ENCODE results near the gene PSENEN.

Gene PSENEN

DNA sequence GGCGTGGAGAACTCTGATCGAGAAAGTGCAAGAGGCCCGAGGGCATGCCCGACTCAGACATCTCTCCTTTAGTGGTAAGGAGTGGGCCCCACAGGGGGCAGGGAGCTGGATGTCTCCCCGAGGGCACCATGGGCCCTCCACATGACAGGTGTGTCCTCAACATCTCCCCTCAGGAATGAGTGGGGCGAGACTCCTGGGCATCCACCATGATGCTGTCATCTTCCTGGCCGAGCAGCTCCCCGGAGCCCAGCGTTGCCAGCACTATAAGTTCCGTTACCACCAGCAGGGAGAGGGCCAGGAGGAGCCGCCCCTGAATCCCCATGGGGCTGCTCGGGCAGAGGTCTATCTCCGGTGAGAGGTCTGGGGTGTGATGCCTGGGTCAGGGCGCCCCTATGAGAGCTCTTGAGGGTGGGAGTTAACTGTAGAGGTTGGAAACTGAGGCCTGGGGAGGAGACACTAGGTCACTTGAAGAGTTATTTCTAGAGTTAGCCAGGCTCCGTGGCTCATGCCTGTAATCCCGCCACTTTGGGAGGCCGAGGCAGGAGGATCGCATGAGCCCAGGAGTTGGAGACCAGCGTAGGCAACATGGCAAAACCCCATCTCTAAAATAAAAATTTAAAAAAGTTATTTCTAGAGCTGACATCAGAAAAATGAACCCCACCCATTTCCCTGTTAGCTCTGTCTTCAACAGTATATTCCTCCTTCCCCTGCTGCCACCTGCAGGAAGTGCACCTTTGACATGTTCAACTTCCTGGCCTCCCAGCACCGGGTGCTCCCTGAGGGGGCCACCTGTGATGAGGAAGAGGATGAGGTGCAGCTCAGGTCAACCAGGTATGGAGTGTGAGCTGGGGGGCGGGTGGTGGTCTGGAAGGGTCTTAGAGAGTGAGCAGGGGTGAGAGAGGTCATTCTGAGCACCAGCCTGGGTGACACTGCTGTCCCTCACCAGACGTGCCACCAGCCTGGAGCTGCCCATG lies 8.3 kb upstream of the PSENEN start:
- no peak for DNase-seq

GRCh38 chr19:35738021-35738886 lies 7.2 kb upstream of the PSENEN start:
- no peak for DNase-seq

- no peak for DNase-seq
Observed at GRCh38 chr19:35738887-35739229, 6.6 kb upstream of the PSENEN start.

DNA sequence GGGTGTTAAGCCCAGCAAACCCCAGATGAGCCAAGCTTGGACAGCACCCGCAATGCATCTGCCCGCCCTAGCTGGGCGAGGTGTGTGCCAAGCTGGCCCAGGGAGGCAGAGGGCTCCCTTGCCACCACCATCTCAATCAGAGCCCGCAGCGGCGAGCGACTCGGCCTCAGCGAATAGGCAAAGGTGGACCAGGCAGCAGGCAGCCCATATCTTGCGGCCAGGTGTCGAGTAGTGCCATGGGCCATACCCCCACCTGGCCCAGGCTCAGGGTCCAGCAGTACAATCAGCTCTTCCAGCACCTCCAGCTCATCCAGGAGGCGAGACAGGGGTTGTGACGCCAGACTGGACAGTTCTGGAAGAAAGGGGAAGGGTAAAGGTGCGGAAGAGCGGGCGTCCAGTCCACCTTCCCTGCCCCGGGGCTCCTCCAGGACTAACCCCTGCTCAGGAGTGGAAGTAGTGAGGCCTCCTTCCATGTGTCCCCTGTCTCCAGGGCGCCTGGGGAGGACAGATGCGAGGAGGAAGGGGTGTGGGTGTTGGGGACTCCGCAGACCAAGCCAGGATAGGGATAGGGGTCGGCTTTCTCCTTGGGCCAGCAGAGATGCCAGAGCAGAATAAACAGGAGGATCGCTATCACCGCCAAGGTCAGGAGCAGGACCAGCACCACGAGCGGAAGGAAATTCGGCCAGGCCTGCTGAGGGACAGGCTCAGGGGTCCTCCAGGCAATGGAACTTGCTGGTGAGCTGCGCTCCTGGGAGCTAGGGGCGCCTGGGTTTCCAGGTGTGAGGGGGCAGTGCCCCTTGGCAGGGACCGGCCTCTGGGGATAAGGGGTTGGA lies 6.0 kb upstream of the PSENEN start:
- DNase-seq, result no peak

DNA sequence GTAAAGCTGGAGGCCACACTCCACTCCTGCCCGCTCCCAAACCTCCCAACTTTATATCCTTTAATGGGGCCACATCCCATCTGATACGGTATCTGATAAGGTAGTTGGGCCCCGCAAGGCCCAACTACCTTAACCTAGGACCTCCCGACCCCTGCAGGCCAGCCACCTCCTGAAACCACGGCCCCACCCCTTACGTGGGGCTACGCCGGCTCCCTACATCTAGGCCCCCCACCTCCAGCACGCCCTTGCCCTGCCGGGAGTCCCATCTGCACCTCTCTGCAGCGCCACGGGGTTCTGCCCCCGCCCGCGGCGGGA lies 5.4 kb upstream of the PSENEN start:
- no peak for DNase-seq

DNA sequence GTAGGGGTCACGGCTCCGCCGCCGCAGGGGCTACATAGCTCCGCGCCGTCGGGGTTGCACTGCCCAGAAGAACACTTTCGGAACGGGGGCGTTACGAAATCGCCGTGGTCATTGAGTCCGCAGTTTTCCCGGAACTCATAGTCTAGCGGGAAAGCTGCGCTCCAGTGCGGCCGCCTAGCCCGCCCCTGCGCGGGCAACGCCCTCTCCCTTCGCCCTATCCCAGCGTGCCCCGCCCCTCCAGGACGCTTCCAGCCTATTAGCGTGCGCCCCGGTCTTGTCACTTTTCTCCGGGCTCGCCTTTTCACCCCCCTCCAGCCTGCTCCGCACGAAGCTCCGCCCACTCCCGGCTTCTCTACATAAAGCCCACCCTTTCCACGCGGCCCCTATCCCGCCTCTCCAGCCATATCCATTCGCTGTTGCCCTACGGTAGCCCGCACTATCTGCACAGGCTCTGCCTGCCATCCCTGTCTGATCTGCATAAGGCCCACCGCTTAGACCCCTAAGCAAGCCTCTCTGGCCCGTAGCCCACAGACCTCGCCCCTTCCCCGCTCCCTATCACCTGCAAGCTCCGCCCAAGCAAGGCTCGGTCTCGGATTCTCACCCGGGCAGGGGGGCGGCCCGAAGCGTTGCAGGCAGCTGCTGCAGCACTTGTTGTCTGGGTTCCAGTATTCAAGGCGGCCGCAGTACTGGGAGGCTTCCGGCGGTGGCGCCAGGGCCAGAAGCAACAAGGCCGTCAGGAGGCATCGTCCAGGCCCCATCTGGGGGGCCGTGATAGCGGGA lies 4.8 kb upstream of the PSENEN start:
- peak; percentile 92 for DNase-seq

DNA sequence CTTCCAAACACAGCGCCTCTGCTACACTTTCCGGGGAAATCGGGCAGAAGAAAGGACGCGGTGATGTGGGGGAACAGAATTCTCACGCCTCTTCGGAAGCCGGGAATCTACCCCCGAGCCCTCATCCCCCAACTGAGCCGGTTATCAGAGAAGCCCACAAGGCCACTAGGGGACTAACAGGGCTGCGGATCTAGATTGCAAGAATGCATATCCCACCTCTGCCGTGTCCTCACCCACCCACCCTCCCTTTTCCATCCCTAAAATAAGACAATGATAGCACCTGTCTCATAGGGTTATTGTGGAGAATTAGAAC lies 4.3 kb upstream of the PSENEN start:
- no peak for DNase-seq

DNA sequence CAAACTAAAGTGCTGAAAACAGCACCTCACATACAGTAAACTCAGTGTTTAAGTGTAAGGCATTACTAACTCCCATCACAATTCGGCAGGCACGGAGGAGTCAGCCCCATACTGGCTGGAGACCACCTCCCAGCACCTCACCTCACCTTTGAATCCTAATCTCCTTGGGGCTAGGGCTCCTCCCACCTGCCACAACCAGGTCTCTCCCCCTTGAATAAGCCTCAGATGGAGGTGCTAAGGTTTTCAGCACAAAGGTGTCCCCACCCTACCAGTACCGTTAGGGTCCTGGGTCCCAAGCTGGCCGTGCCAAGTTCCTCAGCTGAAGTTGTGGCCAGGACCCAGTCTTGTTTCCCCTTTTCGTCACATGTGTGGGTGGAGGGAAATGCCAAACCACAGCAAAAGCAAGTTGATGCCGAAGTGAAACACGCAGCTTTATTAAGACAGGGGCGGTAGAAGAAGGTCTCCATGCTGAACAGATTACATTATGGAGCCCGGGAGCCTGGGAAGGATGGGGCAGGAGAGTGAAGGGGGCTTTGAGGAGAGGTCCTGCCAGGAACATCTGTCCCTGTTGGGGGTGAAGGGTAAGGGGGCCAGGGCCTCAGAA lies 3.2 kb upstream of the PSENEN start, which contains the start of gene IGFLR1:
Gene IGFLR1 (minus strand): TSS at position 332 of the 604 bp plus-strand sequence. CDS start 1,272 bp downstream, outside the sequence.
- peak; percentile 61 for DNase-seq

DNA sequence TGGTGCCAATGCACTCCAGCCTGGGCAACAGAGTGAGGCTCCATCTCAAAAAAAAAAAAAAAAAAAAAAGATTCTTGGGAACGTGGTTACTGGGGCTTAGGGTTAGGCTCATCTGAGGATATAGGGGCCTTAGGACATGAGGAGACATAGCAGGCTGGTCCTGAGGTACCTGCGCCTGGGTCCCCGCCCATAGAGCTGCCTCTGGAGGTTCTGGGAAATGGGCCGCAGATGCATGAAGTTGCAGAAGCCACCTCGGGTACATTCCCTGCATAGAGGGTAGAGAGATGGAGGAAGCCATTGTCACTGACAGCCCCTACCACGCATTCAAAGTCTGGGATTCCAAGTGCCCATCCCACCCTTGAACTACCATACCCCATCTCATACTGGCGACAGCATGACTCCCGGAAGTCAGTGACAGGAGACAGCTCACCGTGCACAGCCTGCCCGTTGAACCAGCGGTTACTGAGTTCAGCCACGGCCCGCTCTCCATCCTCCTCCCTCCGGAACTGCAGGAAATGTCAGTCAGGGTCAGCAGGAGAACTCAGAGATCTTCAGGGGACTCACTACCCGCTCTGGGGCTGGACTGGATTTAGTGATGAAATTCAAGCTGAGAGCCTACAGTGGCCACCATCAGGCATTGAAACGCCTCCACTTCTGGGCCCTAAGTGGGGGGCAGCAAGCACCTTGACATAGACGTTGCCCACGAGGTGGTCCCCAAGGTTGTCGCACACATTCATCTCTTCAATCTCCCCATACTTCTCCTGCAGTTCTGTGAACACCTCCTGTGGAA lies 1.6 kb upstream of the PSENEN start:
- DNase-seq, result no peak

DNA sequence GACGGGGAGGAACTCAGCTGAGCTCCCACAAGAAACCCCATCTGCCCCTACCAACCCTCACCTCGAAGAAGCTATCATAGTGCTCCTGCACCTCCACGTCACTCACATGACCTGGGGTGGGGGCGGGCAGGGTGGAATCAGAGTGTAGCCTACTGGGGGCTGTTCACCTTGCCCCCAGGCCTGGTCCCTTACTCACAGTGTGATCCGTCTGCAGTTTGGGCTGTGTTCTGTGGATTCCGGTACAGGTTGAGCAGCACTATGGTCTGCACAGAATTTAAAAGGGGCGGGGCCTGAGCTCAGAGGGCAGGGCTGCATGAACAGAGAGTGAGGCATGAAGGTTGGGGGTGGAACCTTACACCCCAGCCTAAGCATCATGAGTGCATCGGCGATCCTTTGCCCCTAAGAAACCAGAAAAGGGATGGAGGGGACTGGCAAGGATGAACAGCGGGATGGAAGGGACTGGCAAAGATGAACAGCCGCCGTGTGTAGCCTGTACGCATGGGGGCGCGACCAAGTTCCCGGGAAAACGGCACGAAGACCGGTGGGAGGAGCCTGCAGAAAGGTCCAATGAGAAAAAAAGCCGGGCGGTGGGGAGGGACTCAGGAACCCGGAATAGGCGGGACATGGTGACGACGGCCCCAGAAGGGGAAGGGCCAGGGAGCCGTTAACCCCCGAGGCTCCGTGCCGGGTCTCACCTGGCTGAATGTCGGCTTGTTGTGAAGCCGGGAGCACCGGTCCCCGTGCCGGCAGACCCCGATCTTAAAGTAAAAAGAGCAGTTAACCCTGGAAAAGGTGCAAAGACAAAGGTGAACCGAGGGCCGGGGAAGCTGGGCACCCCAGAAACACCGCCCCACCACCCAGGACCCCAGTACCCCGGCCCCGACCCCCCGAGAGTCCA lies 772 bp upstream of the PSENEN start:
- DNase-seq, result peak; percentile 87

GRCh38 chr19:35746087-35746462 lies 624 bp downstream of the PSENEN start:
- DNase-seq, result no peak

DNA sequence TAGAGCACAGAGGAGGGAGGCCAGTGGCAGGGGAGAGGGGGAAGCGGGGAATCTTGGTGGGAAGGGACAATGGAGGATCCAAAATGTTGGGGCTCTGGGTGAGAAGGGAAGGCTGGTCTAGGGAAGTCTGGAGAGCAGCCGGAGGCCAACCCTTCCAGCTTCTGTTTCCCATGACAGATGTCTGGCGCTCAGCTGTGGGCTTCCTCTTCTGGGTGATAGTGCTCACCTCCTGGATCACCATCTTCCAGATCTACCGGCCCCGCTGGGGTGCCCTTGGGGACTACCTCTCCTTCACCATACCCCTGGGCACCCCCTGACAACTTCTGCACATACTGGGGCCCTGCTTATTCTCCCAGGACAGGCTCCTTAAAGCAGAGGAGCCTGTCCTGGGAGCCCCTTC lies 1.1 kb downstream of the PSENEN start:
- DNase-seq, result no peak

- peak; percentile 97 for DNase-seq
Observed at GRCh38 chr19:35748106-35749020, 2.9 kb downstream of the PSENEN start, which contains the start of gene LIN37. TSS of gene LIN37 (plus strand) at chr19:35748576. CDS start at chr19:35748725, 149 bp downstream.

DNA sequence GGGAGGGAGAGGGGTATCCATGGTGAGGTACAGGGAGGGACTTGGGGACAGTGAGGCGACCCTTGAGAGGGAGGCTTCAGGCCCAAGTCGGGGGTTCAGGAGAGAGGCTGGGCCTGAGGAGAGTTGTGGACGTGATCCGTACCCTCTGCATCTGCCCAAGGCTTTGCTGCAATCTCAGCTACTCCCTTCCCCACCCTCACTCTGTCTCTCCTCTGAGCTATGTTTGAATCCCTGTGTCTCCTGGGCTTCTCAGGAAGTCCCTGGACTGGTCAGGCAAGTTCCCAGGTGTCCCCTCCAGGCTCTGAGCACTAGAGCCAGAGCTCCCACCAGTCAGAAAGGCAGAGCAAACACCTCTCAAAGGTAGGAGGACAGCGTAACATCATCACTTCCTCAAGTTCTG lies 4.7 kb downstream of the PSENEN start:
- DNase-seq, result no peak

DNA sequence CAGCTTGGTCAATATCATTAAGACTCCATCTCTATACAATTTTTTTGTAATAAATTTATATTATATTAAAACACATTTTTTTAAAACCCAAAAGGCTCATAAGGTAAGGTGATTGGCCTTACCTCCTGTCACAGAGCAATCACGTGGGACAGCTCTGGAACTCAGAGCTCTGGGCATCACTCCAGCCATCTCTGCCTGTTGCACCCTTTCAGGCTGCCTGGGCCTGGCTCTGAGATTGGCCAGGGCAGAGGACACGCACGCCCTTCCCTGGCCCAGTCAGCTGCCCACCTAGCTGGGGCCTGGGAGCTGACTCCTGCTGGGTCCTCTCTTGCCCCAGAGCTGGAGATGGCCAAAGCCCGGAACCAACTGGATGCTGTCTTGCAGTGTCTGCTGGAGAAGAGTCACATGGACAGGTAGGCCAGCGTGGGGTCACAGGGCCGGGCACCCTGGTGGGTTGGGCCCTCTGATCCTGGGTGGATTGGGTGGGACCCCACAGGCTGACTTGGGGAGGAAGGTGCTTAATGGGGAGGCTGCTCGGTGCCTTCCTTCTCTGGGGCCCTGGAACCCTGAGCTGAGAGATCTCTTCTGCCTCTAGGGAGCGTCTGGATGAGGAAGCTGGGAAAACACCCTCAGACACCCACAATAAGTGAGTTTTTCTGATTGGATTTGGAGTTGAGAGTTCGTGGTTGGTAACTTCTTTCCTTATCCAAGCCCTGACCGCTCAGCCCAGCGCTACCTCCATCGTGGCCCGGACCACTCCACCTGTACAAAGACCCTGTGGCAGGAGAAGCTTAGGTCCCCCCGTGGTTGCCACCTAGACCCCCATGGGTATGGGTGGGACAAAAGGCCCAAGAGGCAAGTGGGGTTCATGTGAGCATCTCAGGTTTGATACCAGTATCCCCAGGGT lies 6.6 kb downstream of the PSENEN start:
- no peak for DNase-seq

GRCh38 chr19:35752746-35753350 lies 7.4 kb downstream of the PSENEN start:
- DNase-seq, result no peak
